Globus pallidus (tissue), 1 donor: ENCODE data around the gene TMEM120B.

Experiments
- DNase-seq: peaks from one replicate; pipeline ENCODE4 v3.0.0-alpha.2; 2015; ENCODE audit warnings: low spot score

The TMEM120B gene

GRCh38 chr12:121792607-121793439, 80.3 kb downstream of the TMEM120B start:
- no peak for DNase-seq

- DNase-seq = no peak
These were observed 80.9 kb downstream of the TMEM120B start, which contains the start of gene RHOF for GRCh38 chr12:121793440-121793837. Gene RHOF, minus strand, starts transcription at chr12:121793688. Its CDS starts 55 bp downstream, at chr12:121793633.

- peak; percentile 77 for DNase-seq
These were observed 81.4 kb downstream of the TMEM120B start for GRCh38 chr12:121793838-121794533.

GRCh38 chr12:121794534-121795033, 82.0 kb downstream of the TMEM120B start:
- DNase-seq = no peak

GRCh38 chr12:121795034-121795968, 82.7 kb downstream of the TMEM120B start:
- peak; percentile 83 for DNase-seq

GRCh38 chr12:121796855-121797751, 84.6 kb downstream of the TMEM120B start:
- peak; percentile 85 for DNase-seq

- DNase-seq = peak; percentile 74
These were observed 85.6 kb downstream of the TMEM120B start for GRCh38 chr12:121797937-121798786.

GRCh38 chr12:121798787-121799155, 86.2 kb downstream of the TMEM120B start:
- no peak for DNase-seq

GRCh38 chr12:121799156-121799841, 86.7 kb downstream of the TMEM120B start:
- DNase-seq = peak; percentile 75

GRCh38 chr12:121799842-121800693, 87.5 kb downstream of the TMEM120B start:
- DNase-seq = peak; percentile 75

GRCh38 chr12:121800694-121801594, 88.4 kb downstream of the TMEM120B start:
- DNase-seq = peak; percentile 81

GRCh38 chr12:121801595-121802484, 89.3 kb downstream of the TMEM120B start:
- peak; percentile 64 for DNase-seq

- DNase-seq = no peak
These were observed 89.9 kb downstream of the TMEM120B start for GRCh38 chr12:121802485-121802842.

GRCh38 chr12:121802843-121803698, 90.5 kb downstream of the TMEM120B start:
- DNase-seq = peak; percentile 95

- peak; percentile 60 for DNase-seq
These were observed 91.4 kb downstream of the TMEM120B start, which contains the start of gene SETD1B for GRCh38 chr12:121803861-121804416. Gene SETD1B, plus strand, starts transcription at chr12:121804009. Its CDS starts 729 bp downstream, at chr12:121804738.
